SK-N-SH (cell line): ENCODE results near the gene HOXD13.

Experiments used
- CHD2 ChIP-seq: fragments of 150-350 bp; IDR thresholded peaks from 2 replicates; pipeline ENCODE4 v1.6.1; 2018; ENCODE audit warnings: low read length; ENCODE audit not compliant: partially characterized antibody
- CTCF ChIP-seq: fragments of 200-600 bp; sonication (generic); IDR thresholded peaks from 2 replicates; pipeline ENCODE4 v1.6.1; 2017; ENCODE audit warnings: antibody characterized with exemption, mild to moderate bottlenecking, moderate library complexity
- EP300 ChIP-seq, 2 experiments: IDR thresholded peaks; 2 replicates each; pipeline versions ENCODE4 v1.4.0 to v1.6.1; 2012; ENCODE audit warnings: borderline replicate concordance in 1 of 2, low read depth in 1 of 2, low read length in 1 of 2
- EZH2phosphoT487 ChIP-seq: fragments of 200-600 bp; sonication (generic); IDR thresholded peaks from 2 replicates; pipeline ENCODE4 v1.6.1; 2017; ENCODE audit warnings: low read depth, mixed run types, mild to moderate bottlenecking, antibody characterized with exemption, moderate library complexity, borderline replicate concordance
- GABPA ChIP-seq: IDR thresholded peaks from 2 replicates; pipeline ENCODE4 v1.4.0; 2012; ENCODE audit warnings: low read depth, mild to moderate bottlenecking
- NFIC ChIP-seq: IDR thresholded peaks from 2 replicates; pipeline ENCODE4 v1.4.0; 2012; ENCODE audit warnings: borderline replicate concordance
- POLR2AphosphoS5 ChIP-seq: IDR thresholded peaks from 2 replicates; pipeline ENCODE4 v1.6.1; 2012; ENCODE audit warnings: low read depth, low read length
- SMC3 ChIP-seq: IDR thresholded peaks from 2 replicates; pipeline ENCODE4 v1.6.1; 2012; ENCODE audit warnings: low read depth, low read length, improper control_type of control experiment
- YY1 ChIP-seq: IDR thresholded peaks from 2 replicates; pipeline ENCODE4 v1.4.0; 2012; ENCODE audit warnings: low read depth, mild to moderate bottlenecking
- TF ChIP-seq, protein P1 (sequence below): fragments of 150-350 bp; IDR thresholded peaks from 2 replicates; pipeline ENCODE4 v1.6.1; 2017; ENCODE audit warnings: antibody characterized with exemption, low read length, low read depth, borderline replicate concordance

GRCh38 chr2:176101216-176101830 is 8.8 kb downstream of the HOXD13 start:
- TF ChIP-seq POLR2AphosphoS5 (no peak), NFIC (no peak), CTCF (no peak), EZH2phosphoT487 (no peak), EP300 (IDR thresholded peaks at IDR 0.05; ENCODE audit: borderline replicate concordance in 1 of 2, low read depth in 1 of 2, low read length in 1 of 2) (no peak), CHD2 (no peak), YY1 (no peak), SMC3 (no peak), GABPA (no peak)
- TF ChIP-seq, protein P1, sequence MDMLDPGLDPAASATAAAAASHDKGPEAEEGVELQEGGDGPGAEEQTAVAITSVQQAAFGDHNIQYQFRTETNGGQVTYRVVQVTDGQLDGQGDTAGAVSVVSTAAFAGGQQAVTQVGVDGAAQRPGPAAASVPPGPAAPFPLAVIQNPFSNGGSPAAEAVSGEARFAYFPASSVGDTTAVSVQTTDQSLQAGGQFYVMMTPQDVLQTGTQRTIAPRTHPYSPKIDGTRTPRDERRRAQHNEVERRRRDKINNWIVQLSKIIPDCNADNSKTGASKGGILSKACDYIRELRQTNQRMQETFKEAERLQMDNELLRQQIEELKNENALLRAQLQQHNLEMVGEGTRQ: no peak
